IMR-90 (cell line): ENCODE data around the gene HEATR9.

Experiments
- BHLHE40 ChIP-seq: fragments of 150-350 bp; IDR thresholded peaks from 2 replicates; pipeline ENCODE4 v1.6.1; 2016; ENCODE audit warnings: mild to moderate bottlenecking, low read depth, low read length
- CEBPB ChIP-seq: IDR thresholded peaks from 2 replicates; pipeline ENCODE4 v1.6.1; 2012; ENCODE audit warnings: low read depth, low read length, improper control_type of control experiment
- CHD1 ChIP-seq: IDR thresholded peaks from 2 replicates; pipeline ENCODE4 v1.6.1; 2012; ENCODE audit warnings: low read depth, low read length, improper control_type of control experiment
- CTCF ChIP-seq: conservative IDR thresholded peaks from 2 replicates; pipeline ENCODE4 v1.5.1; 2012; ENCODE audit warnings: mild to moderate bottlenecking, low read depth, low read length, improper control_type of control experiment
- ELK1 ChIP-seq: fragments of 150-350 bp; IDR thresholded peaks from 2 replicates; pipeline ENCODE4 v1.6.1; 2016; ENCODE audit warnings: low read depth, mild to moderate bottlenecking, low read length, moderate library complexity, borderline replicate concordance
- FOS ChIP-seq: fragments of 150-350 bp; IDR thresholded peaks from 2 replicates; pipeline ENCODE4 v1.6.1; 2016; ENCODE audit warnings: low read depth, low read length
- MAFK ChIP-seq: IDR thresholded peaks from 2 replicates; pipeline ENCODE4 v1.6.1; 2012; ENCODE audit warnings: low read depth, low read length, improper control_type of control experiment
- MXI1 ChIP-seq: IDR thresholded peaks from 2 replicates; pipeline ENCODE4 v1.6.1; 2012; ENCODE audit warnings: low read depth, mild to moderate bottlenecking, low read length, moderate library complexity, borderline replicate concordance
- POLR2A ChIP-seq: IDR thresholded peaks from 2 replicates; pipeline ENCODE4 v1.6.1; 2012; ENCODE audit warnings: mild to moderate bottlenecking, low read depth, low read length
- RAD21 ChIP-seq: IDR thresholded peaks from 2 replicates; pipeline ENCODE4 v1.6.1; 2012; ENCODE audit warnings: low read length, improper control_type of control experiment
- RCOR1 ChIP-seq: IDR thresholded peaks from 2 replicates; pipeline ENCODE4 v1.6.1; 2012; ENCODE audit warnings: mild to moderate bottlenecking, low read length, improper control_type of control experiment; ENCODE audit not compliant: insufficient replicate concordance
- RFX5 ChIP-seq: IDR thresholded peaks from 2 replicates; pipeline ENCODE4 v1.8.0; 2012; ENCODE audit warnings: low read depth, mild to moderate bottlenecking, low read length, moderate library complexity
- SMC3 ChIP-seq: fragments of 150-350 bp; IDR thresholded peaks from 2 replicates; pipeline ENCODE4 v1.6.1; 2016; ENCODE audit warnings: low read depth, mild to moderate bottlenecking, antibody characterized with exemption, low read length, moderate library complexity
- USF2 ChIP-seq: fragments of 150-350 bp; IDR thresholded peaks from 2 replicates; pipeline ENCODE4 v1.6.1; 2017; ENCODE audit warnings: mild to moderate bottlenecking, antibody characterized with exemption, low read length, low read depth

GRCh38 chr17:35914354-35914753 is 45.7 kb upstream of the HEATR9 start:
- no peak for TF ChIP-seq CTCF
- TF ChIP-seq RAD21, result no peak
- no peak for TF ChIP-seq MXI1
- TF ChIP-seq SMC3, result no peak
- TF ChIP-seq POLR2A, result no peak
- TF ChIP-seq CEBPB, result no peak
- TF ChIP-seq MAFK, result no peak
- no peak for TF ChIP-seq USF2
- no peak for TF ChIP-seq ELK1
- no peak for TF ChIP-seq RCOR1
- no peak for TF ChIP-seq FOS
- TF ChIP-seq BHLHE40, result no peak
- TF ChIP-seq RFX5, result no peak
- TF ChIP-seq CHD1, result no peak
